Keratinocyte (primary cell): Measurements from ENCODE around the gene DCP1A. TPM values are rescaled to one million over a fixed set of nuclear protein-coding genes. Genes with fewer than 3 reads are reported as not detected.
A peak's percentile ranks its signal among the peaks of the same experiment; 100 is the strongest.
"Not testable (repeated sequence)": the region's sequence is repeated elsewhere in the genome, so short reads cannot be mapped to it uniquely, and the experiment has no call there.

Experiments used
- DNase-seq: peaks from one replicate; pipeline ENCODE4 v3.0.0-alpha.2; 2011; ENCODE audit warnings: low read depth, missing footprints, low spot score
- FAIRE-seq: peaks from 2 replicates; lab custom pipeline; 2011; peaks lifted over from hg19 to GRCh38; lab: Jason Lieb, UNC
- H2AFZ ChIP-seq: 2 replicates; pipeline ENCODE4 v1.6.0; 2012; ENCODE audit warnings: low read length, control low read depth, inconsistent platforms; ENCODE audit not compliant: control insufficient read depth
- H3K27ac ChIP-seq: 2 replicates; pipeline ENCODE4 v1.5.1; 2011; ENCODE audit warnings: low read length; ENCODE audit not compliant: control insufficient read depth, insufficient read depth
- H3K27me3 ChIP-seq: 3 replicates; pipeline ENCODE4 v1.6.0; 2011; ENCODE audit warnings: low read length; ENCODE audit not compliant: control insufficient read depth, insufficient read depth; ENCODE audit errors: extremely low read depth
- H3K36me3 ChIP-seq, 2 experiments: 2 replicates in 1 of 2; 3 replicates in 1 of 2; pipeline ENCODE4 v1.5.1; 2011; ENCODE audit warnings: low read length in 2 of 2, mild to moderate bottlenecking in 1 of 2; ENCODE audit not compliant: control insufficient read depth in 2 of 2, insufficient read depth in 2 of 2; ENCODE audit errors: extremely low read depth in 1 of 2
- H3K4me1 ChIP-seq: 3 replicates; pipeline ENCODE4 v1.5.1; 2011; ENCODE audit warnings: low read length; ENCODE audit not compliant: control insufficient read depth, insufficient read depth; ENCODE audit errors: extremely low read depth
- H3K4me2 ChIP-seq: 3 replicates; pipeline ENCODE4 v1.6.0; 2011; ENCODE audit warnings: low read depth, low read length; ENCODE audit not compliant: control insufficient read depth, insufficient read depth; ENCODE audit errors: extremely low read depth
- H3K4me3 ChIP-seq, 3 experiments: fragments of 200-600 bp in 1 of 3; sonication (generic) in 1 of 3; 2 replicates in 2 of 3; 3 replicates in 1 of 3; pipeline ENCODE4 v1.5.1; 2011 to 2016; ENCODE audit warnings: low read length in 3 of 3, mild to moderate bottlenecking in 3 of 3, control low read depth in 2 of 3, inconsistent platforms in 1 of 3, low read depth in 1 of 3, mixed read lengths in 1 of 3, mixed run types in 1 of 3, moderate library complexity in 1 of 3; ENCODE audit not compliant: control insufficient read depth in 2 of 3, insufficient read depth in 2 of 3; ENCODE audit errors: extremely low read depth in 1 of 3
- H3K79me2 ChIP-seq: 2 replicates; pipeline ENCODE4 v1.6.0; 2012; ENCODE audit warnings: low read length; ENCODE audit not compliant: control insufficient read depth, insufficient read depth
- H3K9ac ChIP-seq: 3 replicates; pipeline ENCODE4 v1.6.0; 2011; ENCODE audit warnings: low read length; ENCODE audit not compliant: control insufficient read depth, insufficient read depth; ENCODE audit errors: extremely low read depth
- H3K9me1 ChIP-seq: 3 replicates; pipeline ENCODE4 v1.6.0; 2011; ENCODE audit warnings: low read length; ENCODE audit not compliant: control insufficient read depth, insufficient read depth; ENCODE audit errors: extremely low read depth
- H3K9me3 ChIP-seq: 2 replicates; pipeline ENCODE4 v1.5.1; 2012; ENCODE audit warnings: low read depth, low read length; ENCODE audit not compliant: control insufficient read depth
- H4K20me1 ChIP-seq: 3 replicates; pipeline ENCODE4 v1.6.0; 2011; ENCODE audit warnings: low read length; ENCODE audit not compliant: control insufficient read depth, insufficient read depth; ENCODE audit errors: extremely low read depth
- CTCF ChIP-seq, 3 experiments: IDR thresholded peaks in 1 of 3; conservative IDR thresholded peaks in 1 of 3; optimal IDR thresholded peaks in 1 of 3; 2 replicates in 2 of 3; 3 replicates in 1 of 3; pipeline versions ENCODE3 to v1.5.1; 2011; ENCODE audit warnings: low read length in 3 of 3, mild to moderate bottlenecking in 3 of 3, moderate library complexity in 2 of 3, control low read depth in 1 of 3, inconsistent platforms in 1 of 3; ENCODE audit not compliant: insufficient read depth in 2 of 3; ENCODE audit errors: extremely low read depth in 1 of 3
- EZH2 ChIP-seq: IDR thresholded peaks from one replicate; pipeline ENCODE4 v1.6.1; 2012; ENCODE audit warnings: inconsistent platforms, mild to moderate bottlenecking, low read length, moderate library complexity
- dilution Hi-C: fragments of 300-500 bp; cut with MboI; formaldehyde crosslinking; loops from one replicate; pipeline ENCODE4 v1.7.0; 2020; ENCODE audit warnings: low sequenced_read_pairs; ENCODE audit not compliant: extremely low pct_ligation_motif_present
- polyA plus RNA-seq, 5 experiments: library from polyadenylated mRNA; depleted of rRNA in 3 of 5; stranded (reverse) in 3 of 5; stranded (forward) in 1 of 5; unstranded in 1 of 5; fragments of >200 nt; gene quantifications; 1 replicate in 1 of 5; 2 replicates in 3 of 5; 3 replicates in 1 of 5; pipeline versions ENCODE4 v1.2.1 to v1.2.3, GENCODE V29; 2011 to 2012; ENCODE audit warnings: missing spikeins in 2 of 5, low read depth in 1 of 5, low replicate concordance in 1 of 5

Gene DCP1A
- polyA plus RNA-seq, 1 donor (not counting 4 experiments of a cell fraction or from before 2014, with no cell fraction given): 15.0 TPM

GRCh38 chr3:53376679-53377078 is 29.3 kb upstream of the DCP1A start:
- no peaks in the 10 kb centered on the region for H3K9me1 ChIP-seq
- H3K9me3 ChIP-seq: no peaks in the 10 kb centered on the region
- no peaks in the 10 kb centered on the region for H4K20me1 ChIP-seq
- H3K9ac ChIP-seq: no peak overlapping the region
- no peaks in the 10 kb centered on the region for H3K27me3 ChIP-seq
- H3K4me1 ChIP-seq: no peaks in the 10 kb centered on the region
- TF ChIP-seq CTCF (optimal IDR thresholded peaks at IDR 0.05 in 1 of 3, IDR thresholded peaks at IDR 0.05 in 1 of 3, conservative IDR thresholded peaks at IDR 0.05 in 1 of 3; ENCODE audit: extremely low read depth in 1 of 3, insufficient read depth in 2 of 3, low read length in 3 of 3) (no peak), EZH2 (no peak)
- FAIRE-seq (no peak), DNase-seq (no peak)
- H3K79me2 ChIP-seq: no peaks in the 10 kb centered on the region
- no peak overlapping the region for H3K4me2 ChIP-seq
- H2AFZ ChIP-seq: no peak overlapping the region
- no peaks in the 10 kb centered on the region for H3K36me3 ChIP-seq
- H3K27ac ChIP-seq: no peak overlapping the region
- no peak overlapping the region for H3K4me3 ChIP-seq
- dilution Hi-C loops: no loop called here

GRCh38 chr3:53375019-53375418 is 27.7 kb upstream of the DCP1A start:
- Histone ChIP-seq H3K4me1 (no peaks in the 10 kb centered on the region), H3K9me1 (no peaks in the 10 kb centered on the region), H3K79me2 (no peaks in the 10 kb centered on the region), H3K27me3 (no peaks in the 10 kb centered on the region), H4K20me1 (no peaks in the 10 kb centered on the region), H3K4me2 (no peak overlapping the region), H3K36me3 (no peaks in the 10 kb centered on the region), H3K4me3 (no peak overlapping the region), H3K27ac (no peak overlapping the region), H3K9ac (no peak overlapping the region), H3K9me3 (no peaks in the 10 kb centered on the region), H2AFZ (no peak overlapping the region)
- dilution Hi-C loops: no loop called here
- DNase-seq: peak; percentile 32
- TF ChIP-seq EZH2: no peak
- TF ChIP-seq CTCF (optimal IDR thresholded peaks at IDR 0.05 in 1 of 3, IDR thresholded peaks at IDR 0.05 in 1 of 3, conservative IDR thresholded peaks at IDR 0.05 in 1 of 3; ENCODE audit: extremely low read depth in 1 of 3, insufficient read depth in 2 of 3, low read length in 3 of 3): peak; percentile 87 to 98 (median 89)
- FAIRE-seq: peak; percentile 59

GRCh38 chr3:53370719-53371118 is 23.4 kb upstream of the DCP1A start:
- H3K79me2 ChIP-seq, H3K27me3 ChIP-seq, H2AFZ ChIP-seq, H3K9me3 ChIP-seq, H3K36me3 ChIP-seq, H3K9ac ChIP-seq, H3K4me1 ChIP-seq, H4K20me1 ChIP-seq, H3K27ac ChIP-seq, H3K4me2 ChIP-seq, dilution Hi-C loops, FAIRE-seq, H3K9me1 ChIP-seq, DNase-seq: not testable (repeated sequence)
- peak overlapping the region in 1 of 3 experiments; percentile 10 for H3K4me3 ChIP-seq
